ENCODE data around the gene SPATA20. TPM values are rescaled to one million over a fixed set of nuclear protein-coding genes. Genes with fewer than 3 reads are reported as not detected.

The SPATA20 gene
- total and polyA plus RNA-seq, 2 of the 13 experiments (the other 11 are each of a cell fraction or from before 2014, with no cell fraction given), result 36.1 to 64.8 TPM

DNA sequence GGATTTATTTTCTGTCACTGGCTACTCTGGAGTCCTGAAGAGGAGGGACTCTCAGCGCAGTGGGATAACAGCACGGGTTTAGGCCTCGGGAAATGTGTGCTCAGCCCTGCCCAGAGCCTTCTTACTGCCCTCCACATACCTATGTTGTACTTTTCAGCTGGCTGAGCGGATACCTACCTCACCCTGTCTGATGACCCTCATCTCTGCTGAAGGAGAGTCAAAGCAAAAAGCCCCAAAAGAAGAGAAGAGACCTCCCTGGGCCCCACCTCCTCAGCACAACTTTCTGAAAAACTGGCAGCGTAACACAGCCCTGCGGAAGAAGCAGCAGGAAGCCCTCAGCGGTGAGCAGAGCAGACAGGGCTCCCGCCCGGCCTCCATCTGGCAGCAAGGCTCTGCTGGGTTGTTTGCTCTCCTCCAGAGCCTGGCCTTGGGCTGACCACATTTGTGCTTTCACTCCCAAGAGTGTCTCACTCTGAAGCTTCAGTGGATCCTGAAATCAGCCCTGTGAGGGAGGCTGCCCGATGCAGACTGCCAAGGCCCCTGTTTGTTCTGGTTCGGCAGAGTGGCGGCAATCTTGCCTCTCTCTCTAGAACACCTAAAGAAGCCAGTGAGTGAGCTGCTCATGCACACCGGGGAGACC, 28.5 kb upstream of the SPATA20 start (continued):
- TF ChIP-seq, protein P1, sequence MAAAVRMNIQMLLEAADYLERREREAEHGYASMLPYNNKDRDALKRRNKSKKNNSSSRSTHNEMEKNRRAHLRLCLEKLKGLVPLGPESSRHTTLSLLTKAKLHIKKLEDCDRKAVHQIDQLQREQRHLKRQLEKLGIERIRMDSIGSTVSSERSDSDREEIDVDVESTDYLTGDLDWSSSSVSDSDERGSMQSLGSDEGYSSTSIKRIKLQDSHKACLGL (CRISPR knock-in tag; IDR thresholded peaks at IDR 0.05), result peak; percentile 49; the same call in 1 of the 2 replicates
- TF ChIP-seq ZFP82 (CRISPR knock-in tag; IDR thresholded peaks at IDR 0.05; ENCODE audit: borderline replicate concordance) (no peak), ZNF44 (CRISPR knock-in tag; IDR thresholded peaks at IDR 0.05) (no peak), NKX3-1 (CRISPR knock-in tag; IDR thresholded peaks at IDR 0.05) (no peak), NFATC3 (CRISPR knock-in tag; IDR thresholded peaks at IDR 0.05) (no peak), WIZ (CRISPR knock-in tag; IDR thresholded peaks at IDR 0.05) (no peak), BCL6 (CRISPR knock-in tag; IDR thresholded peaks at IDR 0.05) (no peak), NCOA1 (CRISPR knock-in tag; IDR thresholded peaks at IDR 0.05) (no peak), ZBTB7A (CRISPR knock-in tag; IDR thresholded peaks at IDR 0.05) (no peak), ZNF350 (CRISPR knock-in tag; IDR thresholded peaks at IDR 0.05; ENCODE audit: borderline replicate concordance, low read depth) (peak; percentile 26; the same call in 1 of the 2 replicates), RAD21 (CRISPR knock-in tag; IDR thresholded peaks at IDR 0.05) (0 out of 2 replicates have a peak, but pooled peaks have one; percentile 32), MYC (CRISPR knock-in tag; IDR thresholded peaks at IDR 0.05; ENCODE audit: borderline replicate concordance) (no peak), ZBTB1 (CRISPR knock-in tag; IDR thresholded peaks at IDR 0.05; ENCODE audit: borderline replicate concordance) (no peak), NR2F2 (IDR thresholded peaks at IDR 0.05; ENCODE audit: borderline replicate concordance, low read depth) (no peak), EED (CRISPR knock-in tag; IDR thresholded peaks at IDR 0.05) (no peak)
- TF ChIP-seq, protein P2, sequence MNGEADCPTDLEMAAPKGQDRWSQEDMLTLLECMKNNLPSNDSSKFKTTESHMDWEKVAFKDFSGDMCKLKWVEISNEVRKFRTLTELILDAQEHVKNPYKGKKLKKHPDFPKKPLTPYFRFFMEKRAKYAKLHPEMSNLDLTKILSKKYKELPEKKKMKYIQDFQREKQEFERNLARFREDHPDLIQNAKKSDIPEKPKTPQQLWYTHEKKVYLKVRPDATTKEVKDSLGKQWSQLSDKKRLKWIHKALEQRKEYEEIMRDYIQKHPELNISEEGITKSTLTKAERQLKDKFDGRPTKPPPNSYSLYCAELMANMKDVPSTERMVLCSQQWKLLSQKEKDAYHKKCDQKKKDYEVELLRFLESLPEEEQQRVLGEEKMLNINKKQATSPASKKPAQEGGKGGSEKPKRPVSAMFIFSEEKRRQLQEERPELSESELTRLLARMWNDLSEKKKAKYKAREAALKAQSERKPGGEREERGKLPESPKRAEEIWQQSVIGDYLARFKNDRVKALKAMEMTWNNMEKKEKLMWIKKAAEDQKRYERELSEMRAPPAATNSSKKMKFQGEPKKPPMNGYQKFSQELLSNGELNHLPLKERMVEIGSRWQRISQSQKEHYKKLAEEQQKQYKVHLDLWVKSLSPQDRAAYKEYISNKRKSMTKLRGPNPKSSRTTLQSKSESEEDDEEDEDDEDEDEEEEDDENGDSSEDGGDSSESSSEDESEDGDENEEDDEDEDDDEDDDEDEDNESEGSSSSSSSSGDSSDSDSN (CRISPR knock-in tag; IDR thresholded peaks at IDR 0.05), result peak; percentile 72; the same call in 1 of the 2 replicates
- TF ChIP-seq, protein P3, sequence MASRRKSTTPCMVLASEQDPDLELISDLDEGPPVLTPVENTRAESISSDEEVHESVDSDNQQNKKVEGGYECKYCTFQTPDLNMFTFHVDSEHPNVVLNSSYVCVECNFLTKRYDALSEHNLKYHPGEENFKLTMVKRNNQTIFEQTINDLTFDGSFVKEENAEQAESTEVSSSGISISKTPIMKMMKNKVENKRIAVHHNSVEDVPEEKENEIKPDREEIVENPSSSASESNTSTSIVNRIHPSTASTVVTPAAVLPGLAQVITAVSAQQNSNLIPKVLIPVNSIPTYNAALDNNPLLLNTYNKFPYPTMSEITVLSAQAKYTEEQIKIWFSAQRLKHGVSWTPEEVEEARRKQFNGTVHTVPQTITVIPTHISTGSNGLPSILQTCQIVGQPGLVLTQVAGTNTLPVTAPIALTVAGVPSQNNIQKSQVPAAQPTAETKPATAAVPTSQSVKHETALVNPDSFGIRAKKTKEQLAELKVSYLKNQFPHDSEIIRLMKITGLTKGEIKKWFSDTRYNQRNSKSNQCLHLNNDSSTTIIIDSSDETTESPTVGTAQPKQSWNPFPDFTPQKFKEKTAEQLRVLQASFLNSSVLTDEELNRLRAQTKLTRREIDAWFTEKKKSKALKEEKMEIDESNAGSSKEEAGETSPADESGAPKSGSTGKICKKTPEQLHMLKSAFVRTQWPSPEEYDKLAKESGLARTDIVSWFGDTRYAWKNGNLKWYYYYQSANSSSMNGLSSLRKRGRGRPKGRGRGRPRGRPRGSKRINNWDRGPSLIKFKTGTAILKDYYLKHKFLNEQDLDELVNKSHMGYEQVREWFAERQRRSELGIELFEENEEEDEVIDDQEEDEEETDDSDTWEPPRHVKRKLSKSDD (CRISPR knock-in tag; IDR thresholded peaks at IDR 0.05; ENCODE audit: low read depth), result no peak
- TF ChIP-seq, protein P4, sequence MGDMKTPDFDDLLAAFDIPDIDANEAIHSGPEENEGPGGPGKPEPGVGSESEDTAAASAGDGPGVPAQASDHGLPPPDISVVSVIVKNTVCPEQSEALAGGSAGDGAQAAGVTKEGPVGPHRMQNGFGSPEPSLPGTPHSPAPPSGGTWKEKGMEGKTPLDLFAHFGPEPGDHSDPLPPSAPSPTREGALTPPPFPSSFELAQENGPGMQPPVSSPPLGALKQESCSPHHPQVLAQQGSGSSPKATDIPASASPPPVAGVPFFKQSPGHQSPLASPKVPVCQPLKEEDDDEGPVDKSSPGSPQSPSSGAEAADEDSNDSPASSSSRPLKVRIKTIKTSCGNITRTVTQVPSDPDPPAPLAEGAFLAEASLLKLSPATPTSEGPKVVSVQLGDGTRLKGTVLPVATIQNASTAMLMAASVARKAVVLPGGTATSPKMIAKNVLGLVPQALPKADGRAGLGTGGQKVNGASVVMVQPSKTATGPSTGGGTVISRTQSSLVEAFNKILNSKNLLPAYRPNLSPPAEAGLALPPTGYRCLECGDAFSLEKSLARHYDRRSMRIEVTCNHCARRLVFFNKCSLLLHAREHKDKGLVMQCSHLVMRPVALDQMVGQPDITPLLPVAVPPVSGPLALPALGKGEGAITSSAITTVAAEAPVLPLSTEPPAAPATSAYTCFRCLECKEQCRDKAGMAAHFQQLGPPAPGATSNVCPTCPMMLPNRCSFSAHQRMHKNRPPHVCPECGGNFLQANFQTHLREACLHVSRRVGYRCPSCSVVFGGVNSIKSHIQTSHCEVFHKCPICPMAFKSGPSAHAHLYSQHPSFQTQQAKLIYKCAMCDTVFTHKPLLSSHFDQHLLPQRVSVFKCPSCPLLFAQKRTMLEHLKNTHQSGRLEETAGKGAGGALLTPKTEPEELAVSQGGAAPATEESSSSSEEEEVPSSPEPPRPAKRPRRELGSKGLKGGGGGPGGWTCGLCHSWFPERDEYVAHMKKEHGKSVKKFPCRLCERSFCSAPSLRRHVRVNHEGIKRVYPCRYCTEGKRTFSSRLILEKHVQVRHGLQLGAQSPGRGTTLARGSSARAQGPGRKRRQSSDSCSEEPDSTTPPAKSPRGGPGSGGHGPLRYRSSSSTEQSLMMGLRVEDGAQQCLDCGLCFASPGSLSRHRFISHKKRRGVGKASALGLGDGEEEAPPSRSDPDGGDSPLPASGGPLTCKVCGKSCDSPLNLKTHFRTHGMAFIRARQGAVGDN (CRISPR knock-in tag; IDR thresholded peaks at IDR 0.05), result peak; percentile 76

Measured in HepG2 (cell line).